ENCODE results near the gene CPED1.
"Not testable (repeated sequence)": the region's sequence is repeated elsewhere in the genome, so short reads cannot be mapped to it uniquely, and the experiment has no call there.

CPED1 gene

GRCh38 chr7:120981888-120982615 is 6.5 kb upstream of the CPED1 start:
- peak; percentile 16 for DNase-seq (ENCODE audit: low spot score)

GRCh38 chr7:120983592-120983991 is 4.9 kb upstream of the CPED1 start:
- not testable (repeated sequence) for DNase-seq (ENCODE audit: low spot score)

GRCh38 chr7:120984406-120984805 is 4.1 kb upstream of the CPED1 start:
- no peak for DNase-seq (ENCODE audit: low spot score)

GRCh38 chr7:120985130-120985758 is 3.3 kb upstream of the CPED1 start:
- DNase-seq (ENCODE audit: low spot score) = no peak

GRCh38 chr7:120985839-120986238 is 2.7 kb upstream of the CPED1 start:
- no peak for DNase-seq (ENCODE audit: low spot score)

GRCh38 chr7:120986650-120987049 is 1.9 kb upstream of the CPED1 start:
- DNase-seq (ENCODE audit: low spot score) = no peak

GRCh38 chr7:120987280-120987679 is 1.2 kb upstream of the CPED1 start:
- no peak for DNase-seq (ENCODE audit: low spot score)

GRCh38 chr7:120987683-120988590 is 574 bp upstream of the CPED1 start:
- peak; percentile 91 for DNase-seq (ENCODE audit: low spot score)

GRCh38 chr7:120989257-120990220 is 1.0 kb downstream of the CPED1 start:
- DNase-seq (ENCODE audit: low spot score) = peak; percentile 8

GRCh38 chr7:120990468-120991118 is 2.1 kb downstream of the CPED1 start:
- DNase-seq (ENCODE audit: low spot score) = no peak

- no peak for DNase-seq (ENCODE audit: low spot score)
These were observed 2.6 kb downstream of the CPED1 start for GRCh38 chr7:120991161-120991560.

GRCh38 chr7:120991581-120991980 is 3.1 kb downstream of the CPED1 start:
- peak; percentile 22 for DNase-seq (ENCODE audit: low spot score)

GRCh38 chr7:120992272-120992964 is 3.9 kb downstream of the CPED1 start:
- DNase-seq (ENCODE audit: low spot score) = no peak

- DNase-seq (ENCODE audit: low spot score) = no peak
These were observed 4.5 kb downstream of the CPED1 start for GRCh38 chr7:120992965-120993494.

GRCh38 chr7:120993553-120994191 is 5.2 kb downstream of the CPED1 start:
- peak; percentile 27 for DNase-seq (ENCODE audit: low spot score)

- DNase-seq (ENCODE audit: low spot score) = no peak
These were observed 6.2 kb downstream of the CPED1 start for GRCh38 chr7:120994512-120995410.

- no peak for DNase-seq (ENCODE audit: low spot score)
These were observed 7.1 kb downstream of the CPED1 start for GRCh38 chr7:120995654-120996053.

- peak; percentile 65 for DNase-seq (ENCODE audit: low spot score)
These were observed 7.9 kb downstream of the CPED1 start for GRCh38 chr7:120996333-120996987.

Measured in GM03348 (cell line).